Umbilical cord (tissue), 2 donors: ENCODE data around the gene CADM1. TPM values are rescaled to one million over a fixed set of nuclear protein-coding genes. Genes with fewer than 3 reads are reported as not detected.

Source experiments
- DNase-seq: peaks from one replicate; pipeline ENCODE4 v3.0.0-alpha.2; 2015; ENCODE audit warnings: low spot score
- total RNA-seq: library from RNA; depleted of rRNA; stranded (reverse); fragments of >200 nt; gene quantifications from one replicate; pipeline ENCODE4 v1.2.3, GENCODE V29; 2014; ENCODE audit warnings: low replicate concordance; ENCODE audit not compliant: insufficient read depth

CADM1 gene
- total RNA-seq, 1 donor from 2014 or later = 68.1 TPM

DNA sequence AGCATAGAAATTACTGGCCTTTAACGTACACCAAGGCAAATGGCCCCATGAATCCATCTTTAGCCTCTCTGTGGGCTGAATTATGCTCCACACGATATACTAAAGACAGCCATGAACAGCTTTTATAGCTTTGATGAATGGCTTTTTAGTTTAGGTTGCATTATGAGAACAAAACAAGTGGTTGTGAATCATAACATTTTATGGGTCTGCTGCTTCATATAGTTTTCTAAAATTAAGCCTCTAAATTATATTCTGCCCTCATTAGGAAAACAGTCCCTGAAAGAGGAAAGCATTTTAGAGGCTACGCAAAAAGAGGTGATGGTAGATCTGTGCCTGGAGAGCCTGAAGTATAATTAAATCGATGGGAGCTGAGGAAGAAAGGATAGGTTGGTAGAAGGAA lies 221.3 kb downstream of the CADM1 start:
- DNase-seq = no peak

DNA sequence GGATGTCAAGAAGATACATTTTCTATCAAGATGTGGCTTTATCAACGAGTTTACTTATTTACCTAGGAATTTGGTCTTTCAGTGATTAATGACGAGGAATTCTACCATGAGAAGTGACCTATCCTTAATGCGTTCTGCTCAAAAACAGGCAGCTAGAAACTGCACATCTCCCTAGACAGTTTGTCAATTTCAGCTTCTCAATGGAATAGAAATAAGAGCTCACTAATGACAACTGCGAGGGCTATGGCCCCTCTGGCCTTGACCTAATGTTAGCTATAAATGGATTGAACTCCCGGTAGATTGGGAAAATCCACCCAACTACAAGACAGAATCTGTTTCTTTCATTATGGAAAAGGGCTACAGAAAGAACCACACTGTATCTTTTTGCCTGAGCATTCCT lies 223.4 kb downstream of the CADM1 start:
- no peak for DNase-seq

DNA sequence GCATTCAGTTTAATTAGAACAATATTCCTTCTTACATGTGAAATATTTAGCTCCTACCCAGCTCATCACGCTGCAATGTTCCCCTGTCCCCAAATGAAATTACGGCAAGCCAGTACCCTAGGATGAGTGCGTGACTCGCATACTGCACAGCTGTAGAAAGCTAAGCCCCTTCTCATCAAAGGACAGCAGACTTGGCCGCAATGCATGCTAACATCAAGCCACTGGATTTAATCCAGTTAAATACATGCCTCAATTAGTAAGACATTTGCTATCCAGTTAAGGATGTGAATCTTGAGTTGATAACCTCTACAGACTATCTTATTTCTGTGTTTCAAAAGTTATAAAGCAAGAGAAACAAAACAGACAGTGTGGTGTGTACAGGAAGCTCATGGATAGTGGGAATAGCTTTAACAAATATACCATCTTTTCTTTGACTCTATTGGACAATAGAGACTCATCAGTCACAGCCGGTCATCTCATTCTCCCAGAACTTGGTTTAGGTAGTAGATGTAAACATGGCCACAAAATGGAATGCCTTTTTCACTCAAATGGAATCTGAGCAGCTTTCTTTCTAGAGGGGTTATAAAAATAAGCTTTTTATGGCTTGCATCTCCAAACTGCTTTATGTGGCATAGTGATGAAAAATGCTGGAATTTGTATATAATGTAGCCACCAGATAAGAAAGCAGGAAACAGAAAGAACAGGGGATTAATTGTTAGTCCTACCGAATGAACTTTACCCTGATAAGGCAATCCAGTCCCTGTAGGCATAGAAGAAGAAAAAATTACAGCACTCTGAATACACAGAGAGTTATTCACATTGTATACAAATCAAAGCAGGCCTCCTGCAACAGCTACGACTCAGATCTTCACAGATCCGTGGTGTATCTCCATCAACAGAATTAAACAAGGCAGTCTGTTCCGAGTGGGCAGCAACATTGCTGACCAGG lies 224.1 kb downstream of the CADM1 start:
- DNase-seq = peak; percentile 94

DNA sequence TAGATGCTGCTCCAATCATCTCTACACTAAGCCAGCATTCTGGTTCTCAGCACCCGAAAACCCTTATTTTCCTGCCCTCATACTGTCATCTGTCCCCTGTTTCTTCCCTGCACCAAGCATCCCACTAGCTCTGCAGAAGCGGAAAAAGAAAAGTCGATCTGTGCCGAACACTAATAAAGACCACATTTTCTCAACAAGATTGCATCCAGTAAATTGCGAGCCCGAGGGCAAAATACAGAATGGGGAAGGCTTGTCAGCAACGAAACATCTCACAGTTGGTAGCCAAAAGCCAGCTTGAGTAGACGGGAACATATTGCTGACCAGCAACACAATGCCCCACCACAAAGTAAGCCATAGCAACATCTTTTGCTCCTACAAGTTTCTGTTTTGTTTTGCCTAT lies 227.4 kb downstream of the CADM1 start:
- DNase-seq = no peak

DNA sequence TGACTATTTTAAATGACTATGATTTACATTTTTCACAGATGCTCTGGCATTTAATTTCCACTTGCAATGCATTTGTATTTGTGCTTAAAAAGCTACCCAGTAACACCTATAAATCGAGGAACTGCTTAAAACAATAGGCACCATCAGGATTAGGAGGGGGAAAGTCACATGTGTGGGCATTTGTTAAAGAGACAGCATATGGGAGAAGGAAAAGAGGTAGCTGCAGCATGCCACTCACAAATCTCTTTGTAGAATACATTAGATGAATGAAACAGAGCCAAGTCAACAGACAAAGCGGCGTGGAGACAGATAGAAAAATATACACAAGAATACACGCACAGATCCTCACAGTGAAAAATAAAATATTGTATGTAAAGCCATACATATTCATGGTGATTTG lies 228.0 kb downstream of the CADM1 start:
- DNase-seq = no peak

DNA sequence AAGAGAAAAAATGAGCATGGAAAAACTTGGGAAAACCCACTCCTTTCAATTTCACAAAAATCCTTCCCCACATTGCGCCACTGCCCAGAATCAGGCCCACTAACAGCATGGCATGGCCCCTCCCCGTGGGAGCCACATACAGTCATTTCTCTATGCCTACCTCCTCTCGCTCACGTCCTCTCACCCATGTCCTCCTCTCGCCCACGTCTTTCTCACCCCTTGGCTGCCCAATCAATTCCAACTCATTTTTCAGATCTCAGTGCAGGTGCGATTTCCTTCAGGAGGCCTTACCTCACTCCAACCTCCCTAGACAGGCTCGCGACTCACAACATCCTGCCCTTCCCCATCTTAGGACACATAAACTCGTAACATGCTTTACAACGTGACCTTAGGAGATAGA lies 229.2 kb downstream of the CADM1 start:
- DNase-seq = no peak

DNA sequence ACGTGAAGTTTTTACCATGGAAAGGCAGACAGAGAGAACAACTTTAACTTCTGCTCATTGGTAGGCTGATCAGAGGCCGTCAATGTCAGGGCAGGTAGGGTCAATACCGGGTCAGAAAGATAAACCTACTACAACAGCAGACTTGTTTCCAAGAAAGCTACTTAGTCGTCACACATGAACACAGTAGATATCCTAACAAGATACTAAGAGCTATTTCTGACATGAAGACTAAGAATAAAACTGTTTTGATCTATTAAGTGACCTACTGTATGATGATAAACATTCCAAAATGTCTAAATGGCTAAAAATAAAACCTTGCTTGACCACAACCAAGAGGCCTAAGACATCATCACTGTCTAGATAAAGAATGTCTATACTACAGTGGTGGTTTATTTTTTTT lies 231.3 kb downstream of the CADM1 start:
- no peak for DNase-seq

DNA sequence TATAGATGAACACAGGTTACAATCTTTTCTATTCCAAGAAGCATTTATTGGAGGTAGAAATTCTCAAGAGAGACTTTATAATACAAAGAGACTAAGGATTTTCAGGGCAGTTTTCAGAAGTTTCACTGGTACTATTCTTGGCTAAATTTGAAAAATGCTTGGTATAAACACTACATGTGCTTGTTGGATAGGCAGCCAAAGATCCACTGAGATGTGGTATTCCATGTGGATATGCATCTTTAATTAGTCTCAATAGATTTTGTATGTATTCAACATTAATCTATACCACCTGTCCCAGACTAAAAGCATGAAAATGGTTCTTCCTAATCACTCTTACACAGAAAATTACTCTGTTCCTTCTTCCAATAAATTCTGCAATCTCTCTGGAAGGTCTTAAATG lies 232.6 kb downstream of the CADM1 start:
- no peak for DNase-seq

DNA sequence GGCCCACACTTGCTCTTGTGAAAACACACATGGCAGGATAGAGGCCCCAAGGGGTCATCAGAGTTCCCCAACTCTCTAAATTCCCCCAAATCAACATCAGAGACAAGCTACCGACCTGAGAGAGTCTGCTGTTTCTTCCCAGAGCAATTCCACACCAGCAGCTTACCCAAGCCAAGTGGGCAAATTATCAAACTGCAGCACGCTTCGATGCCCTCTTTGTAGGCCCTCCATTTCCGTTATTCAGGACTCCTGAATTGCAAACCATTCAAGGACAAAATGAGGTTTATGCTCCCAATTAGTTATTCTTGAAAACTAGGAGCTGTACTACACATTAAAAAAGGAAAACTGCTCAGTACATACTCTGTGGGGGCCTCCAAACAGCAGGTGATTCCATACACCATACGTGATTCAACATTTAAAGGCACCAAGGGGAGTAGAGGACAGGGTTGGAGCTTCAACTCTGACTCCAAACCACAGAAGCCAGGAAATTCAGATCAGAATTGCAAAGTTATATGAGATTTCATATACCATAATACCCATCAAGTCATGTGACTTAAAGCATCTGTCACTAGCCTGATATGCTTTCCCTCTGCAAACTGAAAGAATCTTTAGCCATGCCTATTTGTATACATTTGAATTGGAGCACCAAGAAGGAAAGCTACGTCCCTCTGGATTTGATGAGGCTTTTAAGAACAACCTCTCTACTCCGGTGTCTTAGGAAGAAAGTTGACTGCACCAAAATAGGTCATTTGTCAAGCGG lies 234.8 kb downstream of the CADM1 start:
- no peak for DNase-seq

DNA sequence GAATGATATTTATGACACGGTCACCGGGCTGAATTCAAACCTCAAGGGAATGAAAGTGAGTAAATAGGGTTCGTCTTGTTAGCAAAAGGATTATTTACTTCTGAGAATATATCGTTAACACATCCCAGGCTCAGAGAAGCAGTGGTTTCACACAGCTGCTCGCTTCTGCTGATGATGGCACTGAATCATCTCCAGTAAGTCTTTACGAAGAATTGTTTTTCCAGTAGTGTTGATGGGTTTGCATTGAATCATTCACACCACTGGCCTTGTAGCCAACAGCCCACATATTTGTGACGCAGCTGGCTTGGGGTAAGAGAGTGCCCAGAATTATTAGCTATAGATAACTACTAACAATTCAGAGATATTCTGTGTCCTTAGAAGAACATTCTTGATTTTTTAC lies 236.3 kb downstream of the CADM1 start:
- no peak for DNase-seq

DNA sequence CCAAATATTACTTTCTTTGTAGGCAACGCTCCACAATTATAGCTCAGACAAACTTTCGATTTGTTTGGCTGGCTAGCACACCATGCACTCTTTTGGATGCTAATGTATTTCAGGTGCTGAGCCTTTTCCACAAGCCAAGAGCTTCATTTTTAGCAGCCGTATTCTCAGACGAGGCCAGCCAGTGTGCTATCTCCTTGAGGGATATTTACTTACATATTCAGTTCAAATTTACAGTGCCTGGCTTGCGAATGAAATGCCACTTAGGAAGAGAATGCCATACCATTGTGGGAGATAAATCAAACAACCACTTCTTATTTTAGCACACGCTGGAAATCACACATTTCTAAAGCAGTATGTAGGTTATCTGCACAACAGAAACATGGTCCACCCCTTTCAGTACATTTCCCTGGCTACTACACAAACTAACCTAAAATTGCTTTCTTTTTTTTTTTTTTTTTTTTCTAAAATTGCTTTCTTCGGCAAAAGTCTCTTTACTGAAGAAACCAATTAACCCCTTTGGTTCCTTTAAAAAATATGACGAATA lies 236.9 kb downstream of the CADM1 start:
- DNase-seq = no peak

DNA sequence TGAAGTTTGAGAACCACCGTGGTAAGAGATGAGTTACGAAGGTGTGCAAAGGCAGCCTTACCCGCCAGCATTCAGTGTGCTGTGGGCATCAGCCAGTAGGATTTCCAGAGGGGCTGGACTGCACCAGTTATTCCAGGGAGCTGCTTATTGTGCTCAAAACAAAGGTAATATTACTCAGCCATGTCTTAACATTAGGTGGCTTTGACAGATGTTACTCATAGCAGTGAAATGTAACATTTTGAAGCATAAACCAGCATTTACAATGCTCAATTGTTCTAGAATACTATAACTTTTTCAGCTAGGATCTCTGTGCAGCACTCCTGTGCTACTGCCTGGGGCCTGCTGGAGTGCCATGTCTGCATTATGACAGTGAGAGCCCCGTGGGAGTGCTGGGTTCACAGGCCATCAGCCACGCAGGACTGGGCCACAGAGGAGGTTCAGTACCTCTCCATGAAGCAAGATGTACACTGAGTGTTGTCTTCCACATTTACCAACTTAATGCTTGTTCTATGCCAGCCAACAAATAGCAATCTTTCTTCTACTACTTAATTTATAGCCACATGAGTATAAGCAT lies 238.1 kb downstream of the CADM1 start:
- no peak for DNase-seq

DNA sequence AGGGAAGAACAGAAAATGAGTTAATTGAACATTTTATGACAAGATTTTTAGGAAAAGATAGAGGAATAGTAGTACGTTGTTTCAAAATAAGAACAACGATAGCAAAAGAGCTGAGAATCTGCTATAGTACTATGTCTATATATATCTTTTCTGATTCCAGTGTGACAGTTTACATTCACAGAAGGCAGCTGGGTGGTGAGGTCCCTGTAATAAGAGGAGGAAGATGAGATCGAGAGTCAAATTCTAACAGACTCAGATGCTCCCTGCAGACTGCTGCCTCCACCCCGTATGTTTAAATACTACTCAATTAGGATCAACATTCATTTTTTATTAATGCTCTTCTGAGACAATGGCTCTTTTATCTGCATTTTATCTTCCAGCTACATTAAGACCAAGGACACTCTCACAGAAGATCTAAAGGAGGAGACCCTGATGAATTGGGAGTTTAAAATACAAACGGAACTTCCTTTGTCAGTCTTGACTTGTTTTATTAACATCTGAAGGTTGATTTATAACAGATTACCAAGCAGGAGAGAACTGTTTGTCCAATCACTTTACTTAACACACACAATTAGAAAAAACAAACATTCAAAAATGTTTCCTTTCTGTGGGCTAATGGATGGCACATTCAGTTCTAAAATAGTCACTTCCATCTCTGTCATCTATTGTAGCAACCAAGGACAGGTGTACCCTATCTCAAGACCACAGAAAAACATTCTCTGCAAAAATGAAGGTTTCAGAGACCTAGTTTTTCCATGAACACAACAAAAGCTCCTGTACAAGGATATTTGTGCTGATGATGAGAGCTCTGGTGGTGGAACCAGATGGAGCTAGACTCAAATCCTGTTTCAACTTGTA lies 240.2 kb downstream of the CADM1 start:
- no peak for DNase-seq

DNA sequence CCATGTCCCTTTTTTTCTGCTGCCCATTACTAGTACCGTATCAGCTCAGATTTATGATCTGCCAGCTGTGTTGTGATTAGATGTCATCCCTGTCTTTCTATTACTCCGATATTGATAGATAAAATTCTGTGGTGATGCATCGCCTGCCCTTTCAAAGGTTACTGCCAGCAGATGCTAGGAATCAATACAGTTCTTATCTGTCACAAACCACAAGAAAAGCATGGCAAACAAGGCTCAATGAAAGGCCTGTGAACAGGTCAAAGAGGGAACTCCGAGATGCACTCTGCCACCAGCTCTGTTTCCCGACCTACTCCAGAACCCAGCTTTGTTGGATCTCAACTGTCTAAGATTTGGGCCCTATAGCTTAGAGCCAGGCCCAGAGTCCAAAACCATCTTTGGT lies 246.0 kb downstream of the CADM1 start:
- DNase-seq = no peak

DNA sequence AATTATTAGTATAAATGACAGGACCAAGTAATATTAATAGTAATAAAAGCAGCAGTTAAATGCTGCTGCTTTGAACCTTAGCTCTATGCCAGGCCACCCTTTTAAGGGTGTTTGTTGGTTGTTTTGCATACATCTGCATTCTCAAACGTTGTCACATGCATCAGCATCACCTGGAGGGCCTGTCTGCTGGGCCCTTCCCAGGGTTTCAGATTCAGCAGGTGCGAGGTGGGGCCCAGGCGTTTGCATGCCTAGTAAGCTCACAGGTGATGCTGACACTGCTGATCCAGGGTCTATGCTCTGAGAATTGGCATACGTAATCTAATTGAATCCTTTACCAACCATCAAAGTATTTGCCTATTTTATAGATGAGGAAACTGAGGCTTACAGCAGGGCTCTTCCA lies 246.5 kb downstream of the CADM1 start:
- no peak for DNase-seq

DNA sequence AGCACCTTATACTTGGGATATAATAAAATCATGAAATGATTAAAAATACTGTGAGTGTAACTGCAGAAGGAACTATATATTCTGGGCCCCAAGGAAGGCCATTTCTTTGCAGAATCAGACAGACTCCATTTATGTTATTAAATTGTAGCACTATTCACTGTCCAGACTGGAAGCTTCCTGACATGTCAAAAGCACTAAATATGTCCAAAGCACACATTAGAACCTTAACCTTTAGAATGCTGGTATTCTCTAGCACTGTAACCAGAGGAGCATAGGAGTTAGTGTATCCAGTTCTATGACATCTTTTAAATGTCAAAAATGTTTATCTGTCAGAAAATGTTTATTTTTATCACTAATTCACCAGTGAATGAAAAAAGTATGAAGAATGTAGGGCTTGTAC lies 246.9 kb downstream of the CADM1 start:
- no peak for DNase-seq

DNA sequence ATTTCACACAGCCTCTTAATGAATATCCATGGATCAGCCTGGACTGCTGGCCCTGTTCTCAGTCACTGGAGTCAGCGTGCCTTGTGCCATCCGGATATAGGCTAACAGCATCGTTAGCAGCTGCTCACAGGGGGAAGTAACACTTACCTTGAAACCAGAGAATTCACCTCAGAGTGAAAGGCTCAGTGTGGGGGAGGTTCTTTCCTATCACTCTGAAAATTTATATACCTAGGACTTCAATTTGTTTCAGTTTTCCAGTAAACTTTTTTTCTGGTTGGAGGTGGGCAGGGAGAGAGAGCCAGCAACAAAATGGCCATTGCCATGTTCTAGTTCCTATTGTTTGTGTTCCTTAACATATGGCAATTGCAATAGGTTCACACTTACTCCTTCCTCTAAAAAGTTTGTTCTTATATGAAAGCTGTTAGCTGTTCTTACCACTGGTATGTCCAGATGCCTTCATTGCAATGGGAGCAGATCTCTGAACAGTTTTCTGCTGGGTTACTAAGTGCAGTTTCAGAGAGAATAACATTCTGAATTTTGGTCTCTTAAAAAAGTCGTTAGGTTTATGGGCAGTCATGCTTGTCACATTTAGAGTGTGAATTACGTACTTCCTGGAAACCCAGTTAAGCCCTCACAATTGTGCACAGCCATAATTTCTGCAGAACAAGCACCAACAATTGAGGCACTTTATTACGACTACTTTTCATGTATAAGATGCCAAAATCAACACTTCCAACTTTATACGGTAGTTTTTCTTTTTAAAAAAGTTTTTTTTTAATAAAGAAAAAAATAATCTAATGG lies 247.6 kb downstream of the CADM1 start:
- no peak for DNase-seq

DNA sequence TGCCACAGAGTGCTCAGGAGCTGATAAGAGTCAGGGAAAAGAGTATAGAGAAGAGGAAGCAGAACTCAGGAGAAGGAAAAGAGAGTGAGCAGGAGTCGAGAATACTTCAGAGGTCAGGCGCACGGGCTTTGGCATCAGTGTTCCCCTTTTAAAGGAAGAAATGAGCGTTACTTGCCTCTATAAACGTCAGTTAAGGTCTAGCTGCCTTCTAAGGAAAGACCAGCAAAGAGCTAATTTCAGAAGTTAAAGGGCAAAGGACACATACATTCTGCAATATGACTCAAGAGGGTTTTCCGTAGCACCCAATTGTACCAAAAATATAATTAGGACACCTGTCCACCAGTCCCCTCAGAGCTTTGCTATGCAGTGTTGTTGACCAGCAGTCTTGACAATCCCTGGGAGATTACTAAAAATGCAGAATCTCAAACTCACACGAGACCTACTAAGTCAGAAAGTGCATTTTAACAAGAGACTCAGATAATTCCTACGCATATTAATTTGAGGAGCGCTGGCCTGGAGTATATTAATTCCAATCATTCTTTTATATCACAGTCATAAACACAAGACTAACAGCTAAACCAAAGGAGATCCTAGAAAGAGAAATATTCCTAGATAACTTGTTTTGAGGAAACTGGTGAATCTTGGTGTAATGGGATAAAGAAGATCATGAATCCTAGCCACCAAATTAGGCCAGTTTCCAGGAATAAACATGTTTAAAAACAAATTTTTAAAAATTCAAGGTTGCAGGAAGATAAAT lies 249.0 kb downstream of the CADM1 start:
- no peak for DNase-seq

DNA sequence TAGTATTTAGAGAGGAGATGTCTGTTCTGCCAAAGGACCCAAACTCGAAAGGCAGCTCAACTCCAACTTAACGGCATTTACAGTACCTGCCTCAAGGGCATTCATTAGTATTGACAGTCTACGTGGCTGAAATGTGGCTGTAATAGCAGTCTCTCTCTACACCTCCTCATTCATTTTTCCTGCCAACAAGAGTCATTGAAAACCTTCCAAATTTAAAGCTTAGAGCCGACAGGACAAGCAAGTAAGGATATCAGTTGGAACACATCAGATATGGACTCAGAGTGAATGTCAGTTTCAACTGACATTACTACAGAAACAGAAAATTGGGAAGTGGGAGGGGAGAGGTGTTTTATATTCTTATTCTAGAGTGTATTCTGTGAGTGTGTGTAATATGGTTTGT lies 253.1 kb downstream of the CADM1 start:
- DNase-seq = no peak
